Right lobe of liver (tissue), 6 donors: ENCODE data around the gene RBBP8. TPM values are rescaled to one million over a fixed set of nuclear protein-coding genes. Genes with fewer than 3 reads are reported as not detected.
A peak's percentile ranks its signal among the peaks of the same experiment; 100 is the strongest.

Source experiments
- ATAC-seq, 4 donors: fragments of 200-7000 bp; cut with Tn5 transposase; one replicate each; pipeline ENCODE4 v1.9.1; 2020; ENCODE audit warnings: mild to moderate bottlenecking in 4 of 4, moderate library complexity in 4 of 4
- DNase-seq, 3 donors: peaks; one replicate each; pipeline ENCODE4 v3.0.0-alpha.2; 2020
- H3K27ac ChIP-seq, 3 donors: fragments of 200-600 bp; one replicate each; pipeline ENCODE4 v1.8.0; 2022
- H3K27me3 ChIP-seq, 2 donors: fragments of 200-600 bp; one replicate each; pipeline ENCODE4 v1.8.0; 2022
- H3K36me3 ChIP-seq, 4 donors: fragments of 200-600 bp; sonication (generic) in 1 of 4; one replicate each; pipeline versions ENCODE4 v1.5.1 to v1.8.0; 2017 to 2022; ENCODE audit warnings: control low read depth in 1 of 4
- H3K4me1 ChIP-seq, 4 donors: fragments of 200-600 bp; sonication (generic) in 1 of 4; one replicate each; pipeline versions ENCODE4 v1.5.1 to v1.8.0; 2017 to 2022; ENCODE audit warnings: control low read depth in 1 of 4
- H3K4me3 ChIP-seq, 3 donors: fragments of 200-600 bp; one replicate each; pipeline ENCODE4 v1.8.0; 2022
- H3K9me3 ChIP-seq, 4 donors: fragments of 200-600 bp; sonication (generic) in 1 of 4; one replicate each; pipeline versions ENCODE4 v1.5.1 to v1.8.0; 2017 to 2022; ENCODE audit warnings: control low read depth in 1 of 4
- POLR2A ChIP-seq: fragments of 450-650 bp; IDR thresholded peaks from one replicate; pipeline ENCODE4 v1.6.1; 2017; ENCODE audit warnings: antibody characterized with exemption, mild to moderate bottlenecking
- WGBS: methylation state at CpG from one replicate; pipeline ENCODE4 v1.1.6; 2018; ENCODE audit warnings: low coverage, low lambda C conversion rate; ENCODE audit not compliant: insufficient coverage; ENCODE audit errors: missing lambda C conversion rate; 5-methylcytosine and 5-hydroxymethylcytosine counted together
- intact Hi-C, 2 donors: fragments of 100-400 bp; cut with DNase I; formaldehyde crosslinking; loops; one replicate each; pipeline versions ENCODE4 v1.11.2 to v1.14.1; 2022
- total RNA-seq, 6 experiments: library from RNA; depleted of rRNA in 2 of 6; stranded (reverse); fragments of >200 nt in 2 of 6; fragmentation: NEBNext Ultra II Directional in 3 of 6; extraction: Animal tissue kit (Norgen Biotek cat#: 25700) in 3 of 6; gene quantifications; one replicate each; pipeline versions ENCODE4 v1.1.0 to v1.2.4, GENCODE V29; 2016 to 2023
- TF ChIP-seq, protein P1 (sequence below), 4 donors: fragments of 200-600 bp in 3 of 4; fragments of 450-650 bp in 1 of 4; IDR thresholded peaks; one replicate each; pipeline versions ENCODE4 v1.5.1 to v1.8.0; 2016 to 2022; ENCODE audit warnings: antibody characterized with exemption in 4 of 4, mild to moderate bottlenecking in 2 of 4
- donor health status: DM: no; HTN: yes; CAD: no.
- donor health status: DM: no; HTN: no; CAD: no.
- donor health status: DM: no; HTN: no; CAD: no.
- donor health status: DM: no; HTN: yes; CAD: no.
- donor health status: DM: no; HTN: yes; CAD: no.

The RBBP8 gene
- total RNA-seq, 6 experiments from 2014 or later = 8.3 to 24.9 (median 12.4) TPM

DNA sequence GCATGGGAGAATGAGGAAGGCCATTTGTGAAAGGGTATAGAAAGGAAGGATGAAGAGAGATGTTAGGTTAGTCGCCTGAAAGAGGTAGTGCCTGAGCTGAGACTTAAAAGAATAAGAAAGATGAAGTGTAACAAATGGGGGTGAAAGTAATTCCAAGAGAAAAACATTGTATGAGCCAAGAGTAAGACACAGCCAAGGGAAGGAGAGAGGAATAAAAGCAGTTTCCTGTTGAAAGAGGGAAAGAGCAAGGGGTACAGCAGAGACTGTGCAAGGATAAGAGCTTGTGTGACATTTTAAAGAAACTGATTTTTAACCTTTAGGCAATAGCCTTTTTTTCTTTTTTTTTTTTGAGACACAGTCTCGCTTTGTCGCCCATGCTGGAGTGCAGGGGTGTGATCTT is 4.8 kb upstream of the RBBP8 start:
- Histone ChIP-seq H3K4me3 (no peak overlapping the region), H3K27me3 (no peaks in the 10 kb centered on the region), H3K27ac (no peak overlapping the region), H3K9me3 (no peaks in the 10 kb centered on the region), H3K36me3 (no peaks in the 10 kb centered on the region), H3K4me1 (peaks cover 0 to 3% (median 0%) of the 10 kb centered on the region in 4 donors)
- ATAC-seq = no peak
- TF ChIP-seq, protein P1, sequence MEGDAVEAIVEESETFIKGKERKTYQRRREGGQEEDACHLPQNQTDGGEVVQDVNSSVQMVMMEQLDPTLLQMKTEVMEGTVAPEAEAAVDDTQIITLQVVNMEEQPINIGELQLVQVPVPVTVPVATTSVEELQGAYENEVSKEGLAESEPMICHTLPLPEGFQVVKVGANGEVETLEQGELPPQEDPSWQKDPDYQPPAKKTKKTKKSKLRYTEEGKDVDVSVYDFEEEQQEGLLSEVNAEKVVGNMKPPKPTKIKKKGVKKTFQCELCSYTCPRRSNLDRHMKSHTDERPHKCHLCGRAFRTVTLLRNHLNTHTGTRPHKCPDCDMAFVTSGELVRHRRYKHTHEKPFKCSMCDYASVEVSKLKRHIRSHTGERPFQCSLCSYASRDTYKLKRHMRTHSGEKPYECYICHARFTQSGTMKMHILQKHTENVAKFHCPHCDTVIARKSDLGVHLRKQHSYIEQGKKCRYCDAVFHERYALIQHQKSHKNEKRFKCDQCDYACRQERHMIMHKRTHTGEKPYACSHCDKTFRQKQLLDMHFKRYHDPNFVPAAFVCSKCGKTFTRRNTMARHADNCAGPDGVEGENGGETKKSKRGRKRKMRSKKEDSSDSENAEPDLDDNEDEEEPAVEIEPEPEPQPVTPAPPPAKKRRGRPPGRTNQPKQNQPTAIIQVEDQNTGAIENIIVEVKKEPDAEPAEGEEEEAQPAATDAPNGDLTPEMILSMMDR (IDR thresholded peaks at IDR 0.05) = no peak
- no peak for TF ChIP-seq POLR2A
- DNase-seq = no peak
- intact Hi-C loops = no loop called here
- 80% methylated on average over 3 of the region's 3 CpGs for WGBS

DNA sequence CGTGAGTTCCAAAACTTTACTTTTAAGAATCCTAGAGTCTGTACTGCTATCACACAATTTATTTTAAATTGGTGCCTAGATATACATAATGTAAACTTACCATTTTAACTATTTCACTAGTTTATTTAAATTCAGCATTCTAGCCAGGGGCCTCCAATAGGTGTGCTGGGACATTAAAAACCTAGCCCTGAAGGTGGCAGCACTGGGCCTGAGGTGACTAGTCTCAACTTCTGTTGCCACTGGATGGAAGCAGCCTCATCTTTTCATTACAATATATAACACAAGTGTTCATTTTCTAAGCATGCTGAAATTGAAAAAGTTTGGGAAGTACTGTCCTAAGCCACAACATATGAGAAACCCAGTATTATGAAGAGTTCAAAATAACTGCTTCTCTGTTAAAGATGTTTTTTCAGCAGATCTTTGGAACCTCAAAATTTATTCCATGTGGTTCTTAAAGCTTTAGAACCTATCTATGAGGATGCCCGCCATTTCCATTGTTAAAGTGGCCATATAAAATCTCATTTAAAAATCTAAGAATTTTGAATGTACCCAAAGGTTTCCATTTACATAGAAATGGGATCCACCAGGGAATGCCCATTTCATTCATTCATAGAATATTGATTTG is 2.9 kb upstream of the RBBP8 start:
- Histone ChIP-seq H3K9me3 (no peaks in the 10 kb centered on the region), H3K4me1 (peaks cover 0 to 10% (median 3%) of the 10 kb centered on the region in 4 donors), H3K27me3 (no peaks in the 10 kb centered on the region), H3K27ac (no peak overlapping the region), H3K36me3 (no peaks in the 10 kb centered on the region), H3K4me3 (no peak overlapping the region)
- peak; percentile 74 to 83 (median 79) for DNase-seq
- ATAC-seq = peak; percentile 51 to 70 (median 59)
- TF ChIP-seq POLR2A = no peak
- TF ChIP-seq, protein P1 (IDR thresholded peaks at IDR 0.05) = peak; percentile 67 to 86 (median 84)
- intact Hi-C loops = no loop called here
- 66% methylated on average over 2 of the region's 2 CpGs for WGBS

DNA sequence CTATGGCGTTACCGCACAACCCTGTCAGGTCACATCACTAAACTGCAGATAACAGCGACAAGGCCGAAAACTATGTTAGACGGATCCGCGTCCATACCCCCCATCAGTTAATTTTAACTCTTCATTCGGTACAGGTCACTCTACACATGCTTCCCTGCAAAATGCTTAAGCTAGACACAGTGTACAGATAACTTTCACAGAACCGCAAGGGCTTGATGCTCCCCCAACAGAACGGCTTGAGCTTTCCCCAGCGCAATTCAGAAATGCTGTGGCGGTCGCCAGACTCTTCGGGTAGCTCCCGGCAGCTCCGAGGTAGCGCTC is 283 bp upstream of the RBBP8 start:
- peak; percentile 32 to 43 (median 40) for ATAC-seq
- H3K9me3 ChIP-seq = no peaks in the 10 kb centered on the region
- 3% methylated on average over 13 of the region's 17 CpGs for WGBS
- DNase-seq = no peak
- H3K4me1 ChIP-seq = peaks cover 0 to 10% (median 3%) of the 10 kb centered on the region in 4 donors
- intact Hi-C loops = no loop called here
- H3K4me3 ChIP-seq = peak overlapping the region; percentile 77 to 100 (median 79)
- no peaks in the 10 kb centered on the region for H3K36me3 ChIP-seq
- no peaks in the 10 kb centered on the region for H3K27me3 ChIP-seq
- TF ChIP-seq POLR2A = no peak
- TF ChIP-seq, protein P1 (IDR thresholded peaks at IDR 0.05) = no peak
- H3K27ac ChIP-seq = peak overlapping the region; percentile 95 to 98 (median 97)

DNA sequence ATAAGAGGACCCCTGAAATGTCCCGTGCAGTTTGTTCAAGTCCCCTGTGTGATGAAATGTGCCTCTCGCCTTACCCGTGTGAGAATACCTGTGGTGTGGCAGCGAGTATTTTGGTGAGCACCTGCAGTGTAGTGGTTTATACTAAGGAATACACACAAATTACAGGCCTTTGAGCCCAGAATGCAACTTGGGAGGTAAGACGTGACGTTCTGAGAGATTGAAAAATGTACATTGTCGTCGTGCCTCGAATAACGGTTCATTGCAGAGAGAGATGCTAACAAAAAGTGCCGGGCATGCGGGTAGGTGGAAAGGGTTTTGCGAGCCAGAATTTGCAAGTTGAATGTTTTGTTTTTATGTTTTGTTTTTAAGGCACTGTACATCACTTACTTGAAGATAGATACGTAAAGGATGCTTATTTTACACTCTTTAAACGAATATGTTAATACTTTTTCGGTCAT is 867 bp downstream of the RBBP8 start:
- intact Hi-C loops = no loop called here
- ATAC-seq = peak in 1 of 4 donors; percentile 39
- Histone ChIP-seq H3K9me3 (no peaks in the 10 kb centered on the region), H3K27ac (peak overlapping the region; percentile 95 to 98 (median 97)), H3K4me3 (peak overlapping the region; percentile 77 to 100 (median 79)), H3K27me3 (no peaks in the 10 kb centered on the region), H3K36me3 (no peaks in the 10 kb centered on the region), H3K4me1 (peaks cover 0 to 10% (median 3%) of the 10 kb centered on the region in 4 donors)
- 6% methylated on average over 16 of the region's 16 CpGs for WGBS
- TF ChIP-seq, protein P1 (IDR thresholded peaks at IDR 0.05) = no peak
- TF ChIP-seq POLR2A = no peak
- no peak for DNase-seq
